ENCODE data around the gene C5AR2. TPM values are rescaled to one million over a fixed set of nuclear protein-coding genes. Genes with fewer than 3 reads are reported as not detected.

The C5AR2 gene
- total and polyA plus RNA-seq, 2 donors from 2014 or later = 2.5 to 3.0 TPM

GRCh38 chr19:47377801-47378200 lies 45.8 kb downstream of the C5AR2 start:
- DNase-seq = no peak
- no peak overlapping the region for H3K4me3 ChIP-seq (ENCODE audit: low read length in 3 of 3)
- peaks cover 0 to 28% (median 20%) of the 10 kb centered on the region in 3 donors for H3K36me3 ChIP-seq (ENCODE audit: control insufficient read depth in 2 of 3, insufficient read depth in 3 of 3, low read length in 3 of 3)
- no peaks in the 10 kb centered on the region for H3K4me1 ChIP-seq (ENCODE audit: control insufficient read depth in 2 of 3, insufficient read depth in 2 of 3, low read depth in 1 of 3, low read length in 3 of 3)
- H3K27ac ChIP-seq (ENCODE audit: low read depth in 2 of 2, low read length in 2 of 2) = no peak overlapping the region
- intact Hi-C loops (cut with DNase I) = no loop called here
- FAIRE-seq = no peak
- H3K9me3 ChIP-seq (ENCODE audit: control insufficient read depth in 2 of 3, insufficient read depth in 1 of 3, low read length in 3 of 3) = no peaks in the 10 kb centered on the region
- H3K9ac ChIP-seq (ENCODE audit: low read length in 3 of 3) = no peak overlapping the region
- no peaks in the 10 kb centered on the region for H3K27me3 ChIP-seq (ENCODE audit: control insufficient read depth, insufficient read depth, low read length)
- TF ChIP-seq, protein P1, sequence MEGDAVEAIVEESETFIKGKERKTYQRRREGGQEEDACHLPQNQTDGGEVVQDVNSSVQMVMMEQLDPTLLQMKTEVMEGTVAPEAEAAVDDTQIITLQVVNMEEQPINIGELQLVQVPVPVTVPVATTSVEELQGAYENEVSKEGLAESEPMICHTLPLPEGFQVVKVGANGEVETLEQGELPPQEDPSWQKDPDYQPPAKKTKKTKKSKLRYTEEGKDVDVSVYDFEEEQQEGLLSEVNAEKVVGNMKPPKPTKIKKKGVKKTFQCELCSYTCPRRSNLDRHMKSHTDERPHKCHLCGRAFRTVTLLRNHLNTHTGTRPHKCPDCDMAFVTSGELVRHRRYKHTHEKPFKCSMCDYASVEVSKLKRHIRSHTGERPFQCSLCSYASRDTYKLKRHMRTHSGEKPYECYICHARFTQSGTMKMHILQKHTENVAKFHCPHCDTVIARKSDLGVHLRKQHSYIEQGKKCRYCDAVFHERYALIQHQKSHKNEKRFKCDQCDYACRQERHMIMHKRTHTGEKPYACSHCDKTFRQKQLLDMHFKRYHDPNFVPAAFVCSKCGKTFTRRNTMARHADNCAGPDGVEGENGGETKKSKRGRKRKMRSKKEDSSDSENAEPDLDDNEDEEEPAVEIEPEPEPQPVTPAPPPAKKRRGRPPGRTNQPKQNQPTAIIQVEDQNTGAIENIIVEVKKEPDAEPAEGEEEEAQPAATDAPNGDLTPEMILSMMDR (IDR thresholded peaks at IDR 0.05; ENCODE audit: borderline replicate concordance, extremely low read depth, insufficient read depth) = no peak

GRCh38 chr19:47378246-47378645 lies 46.3 kb downstream of the C5AR2 start:
- intact Hi-C loops (cut with DNase I) = no loop called here

DNA sequence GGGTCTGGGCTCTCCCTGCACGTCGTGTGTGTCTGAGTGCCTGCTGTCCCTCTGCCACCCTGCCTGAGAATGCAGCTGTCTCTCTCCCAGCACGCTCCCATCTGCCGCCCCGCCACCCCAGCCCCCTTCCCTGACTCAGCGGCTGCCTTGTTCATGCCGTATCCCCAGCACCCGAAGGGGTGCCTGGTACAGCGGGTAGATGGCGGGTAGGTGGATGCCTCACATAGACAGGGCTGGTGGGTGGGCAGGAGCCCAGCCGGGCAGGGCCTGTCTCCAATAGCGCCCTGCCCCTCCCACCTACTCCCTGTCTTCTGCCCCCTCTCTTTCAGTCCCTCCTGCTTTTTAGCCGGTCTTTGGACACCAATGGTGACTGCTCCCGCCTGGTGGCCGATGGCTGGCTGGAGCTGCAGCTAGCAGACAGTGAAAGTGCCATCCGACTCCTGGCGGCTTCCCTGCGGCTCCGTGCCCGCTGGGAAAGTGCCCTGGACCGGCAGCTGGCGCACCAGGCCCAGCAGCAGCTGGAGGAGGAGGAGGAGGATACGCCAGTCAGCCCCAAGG lies 47.5 kb downstream of the C5AR2 start:
- Histone ChIP-seq H3K4me3 (ENCODE audit: low read length in 3 of 3) (no peak overlapping the region), H3K36me3 (ENCODE audit: control insufficient read depth in 2 of 3, insufficient read depth in 3 of 3, low read length in 3 of 3) (peaks cover 0 to 27% (median 16%) of the 10 kb centered on the region in 3 donors), H3K27me3 (ENCODE audit: control insufficient read depth, insufficient read depth, low read length) (no peaks in the 10 kb centered on the region), H3K27ac (ENCODE audit: low read depth in 2 of 2, low read length in 2 of 2) (no peak overlapping the region), H3K4me1 (ENCODE audit: control insufficient read depth in 2 of 3, insufficient read depth in 2 of 3, low read depth in 1 of 3, low read length in 3 of 3) (no peaks in the 10 kb centered on the region), H3K9me3 (ENCODE audit: control insufficient read depth in 2 of 3, insufficient read depth in 1 of 3, low read length in 3 of 3) (no peaks in the 10 kb centered on the region), H3K9ac (ENCODE audit: low read length in 3 of 3) (no peak overlapping the region)
- TF ChIP-seq, protein P1 (IDR thresholded peaks at IDR 0.05; ENCODE audit: borderline replicate concordance, extremely low read depth, insufficient read depth) = no peak
- intact Hi-C loops (cut with DNase I) = no loop called here
- DNase-seq = no peak
- FAIRE-seq = no peak

More at GRCh38 chr19:47378246-47378645, 46.3 kb downstream of the C5AR2 start:
- FAIRE-seq (no peak), DNase-seq (no peak)
- H3K36me3 ChIP-seq (ENCODE audit: control insufficient read depth in 2 of 3, insufficient read depth in 3 of 3, low read length in 3 of 3) = peaks cover 0 to 28% (median 20%) of the 10 kb centered on the region in 3 donors
- H3K4me1 ChIP-seq (ENCODE audit: control insufficient read depth in 2 of 3, insufficient read depth in 2 of 3, low read depth in 1 of 3, low read length in 3 of 3) = no peaks in the 10 kb centered on the region
- H3K9ac ChIP-seq (ENCODE audit: low read length in 3 of 3) = no peak overlapping the region
- H3K4me3 ChIP-seq (ENCODE audit: low read length in 3 of 3) = no peak overlapping the region
- no peak overlapping the region for H3K27ac ChIP-seq (ENCODE audit: low read depth in 2 of 2, low read length in 2 of 2)
- TF ChIP-seq, protein P1 (IDR thresholded peaks at IDR 0.05; ENCODE audit: borderline replicate concordance, extremely low read depth, insufficient read depth) = no peak
- H3K27me3 ChIP-seq (ENCODE audit: control insufficient read depth, insufficient read depth, low read length) = no peaks in the 10 kb centered on the region
- no peaks in the 10 kb centered on the region for H3K9me3 ChIP-seq (ENCODE audit: control insufficient read depth in 2 of 3, insufficient read depth in 1 of 3, low read length in 3 of 3)

- H3K27ac ChIP-seq (ENCODE audit: low read depth in 2 of 2, low read length in 2 of 2) = no peak overlapping the region
- H3K9ac ChIP-seq (ENCODE audit: low read length in 3 of 3) = no peak overlapping the region
- H3K4me1 ChIP-seq (ENCODE audit: control insufficient read depth in 2 of 3, insufficient read depth in 2 of 3, low read depth in 1 of 3, low read length in 3 of 3) = no peaks in the 10 kb centered on the region
- FAIRE-seq (no peak), DNase-seq (no peak)
- intact Hi-C loops (cut with DNase I) = no loop called here
- H3K27me3 ChIP-seq (ENCODE audit: control insufficient read depth, insufficient read depth, low read length) = no peaks in the 10 kb centered on the region
- H3K36me3 ChIP-seq (ENCODE audit: control insufficient read depth in 2 of 3, insufficient read depth in 3 of 3, low read length in 3 of 3) = peaks cover 0 to 24% (median 16%) of the 10 kb centered on the region in 3 donors
- no peaks in the 10 kb centered on the region for H3K9me3 ChIP-seq (ENCODE audit: control insufficient read depth in 2 of 3, insufficient read depth in 1 of 3, low read length in 3 of 3)
- TF ChIP-seq, protein P1 (IDR thresholded peaks at IDR 0.05; ENCODE audit: borderline replicate concordance, extremely low read depth, insufficient read depth) = no peak
- H3K4me3 ChIP-seq (ENCODE audit: low read length in 3 of 3) = no peak overlapping the region
These were observed 48.6 kb downstream of the C5AR2 start for GRCh38 chr19:47380559-47380958.

Measured in kidney (tissue), 14 donors.